ENCODE measurements around the gene NELL1.

Gene NELL1

GRCh38 chr11:20668844-20669819 is at the start of gene NELL1:
NELL1 (plus strand) TSS chr11:20669586.
- no peak for DNase-seq (ENCODE audit: low spot score)

DNA sequence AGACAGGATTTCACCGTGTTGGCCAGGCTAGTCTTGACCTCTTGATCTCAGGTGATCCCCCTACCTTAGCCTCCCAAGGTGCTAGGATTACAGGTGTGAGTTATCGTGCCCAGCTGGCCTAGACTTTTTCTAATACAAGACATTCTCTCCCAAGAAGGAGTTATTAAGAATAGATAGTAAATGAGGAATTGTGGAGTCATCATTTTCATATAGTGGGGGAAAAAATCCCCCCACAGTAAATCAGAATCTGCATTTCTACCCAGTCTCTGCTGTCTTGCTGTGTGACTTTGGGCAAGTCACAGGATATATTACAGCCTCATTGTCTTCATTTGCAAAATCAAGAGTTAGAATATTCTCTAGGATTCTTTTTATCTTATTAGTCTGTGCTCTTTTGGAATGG is 48.4 kb upstream of the NELL1 start:
- DNase-seq (ENCODE audit: low spot score): no peak

- no peak for DNase-seq (ENCODE audit: low spot score)
Observed at GRCh38 chr11:20621679-20622078, 47.7 kb upstream of the NELL1 start.

- no peak for DNase-seq (ENCODE audit: low spot score)
Observed at GRCh38 chr11:20623252-20623651, 46.1 kb upstream of the NELL1 start.

DNA sequence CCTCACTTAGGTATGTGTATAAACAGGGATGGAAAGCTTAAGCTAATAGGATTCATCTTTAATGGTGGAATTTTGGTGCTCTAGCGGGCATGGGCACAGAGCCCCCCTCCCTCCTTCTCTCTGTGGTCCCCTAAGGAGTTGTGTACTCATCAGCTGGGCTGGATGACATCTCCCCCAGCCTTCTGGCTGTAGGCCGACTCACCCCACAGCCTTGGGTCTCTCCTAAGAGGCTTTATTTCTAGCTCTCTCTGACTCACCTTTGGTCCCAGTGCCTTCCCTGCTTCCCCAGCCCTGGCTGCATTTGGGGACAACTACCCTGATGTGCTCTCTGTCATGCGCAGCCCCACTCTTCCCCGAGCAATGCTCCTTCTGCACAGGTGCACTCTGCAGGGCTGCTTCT is 43.1 kb upstream of the NELL1 start:
- DNase-seq (ENCODE audit: low spot score): no peak

DNA sequence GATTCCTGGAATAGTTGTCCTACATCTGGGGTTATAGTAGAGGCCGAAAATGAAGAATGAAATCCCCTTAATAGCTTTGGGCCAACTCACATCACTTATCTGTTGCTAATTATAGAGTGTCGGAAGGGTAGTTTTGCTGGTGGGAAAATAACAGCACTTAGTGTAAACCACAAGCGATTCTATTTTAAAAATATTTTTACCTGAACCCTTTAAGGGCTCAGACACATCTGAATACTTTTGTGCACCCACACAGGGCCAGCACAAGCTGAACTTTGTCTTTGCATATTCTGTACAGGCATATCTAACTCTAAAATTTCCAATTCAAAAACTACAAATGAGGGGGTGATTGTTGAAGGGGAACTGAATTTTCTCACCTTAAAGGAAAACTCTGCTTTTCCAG is 42.4 kb upstream of the NELL1 start:
- DNase-seq (ENCODE audit: low spot score): no peak

DNA sequence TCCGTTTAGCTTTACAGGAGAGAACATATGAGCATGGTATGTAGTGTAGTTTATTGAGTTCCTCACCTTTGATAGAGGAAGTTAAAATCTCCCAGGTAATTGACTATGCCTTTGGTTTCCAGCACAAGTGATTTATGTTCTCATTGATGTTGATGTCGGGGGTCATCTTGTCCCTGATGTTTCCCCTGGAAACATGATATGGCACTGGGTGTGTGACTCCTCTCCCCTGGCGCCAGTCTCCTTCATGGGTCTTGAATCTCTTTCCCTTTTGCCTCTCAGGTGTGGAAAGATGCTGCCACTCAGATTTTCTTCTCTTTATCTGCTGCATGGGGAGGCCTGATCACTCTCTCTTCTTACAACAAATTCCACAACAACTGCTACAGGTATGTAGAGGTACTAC is 41.7 kb upstream of the NELL1 start:
- no peak for DNase-seq (ENCODE audit: low spot score)

GRCh38 chr11:20631519-20632168 is 37.7 kb upstream of the NELL1 start:
- no peak for DNase-seq (ENCODE audit: low spot score)

GRCh38 chr11:20632169-20632532 is 37.2 kb upstream of the NELL1 start:
- no peak for DNase-seq (ENCODE audit: low spot score)

DNA sequence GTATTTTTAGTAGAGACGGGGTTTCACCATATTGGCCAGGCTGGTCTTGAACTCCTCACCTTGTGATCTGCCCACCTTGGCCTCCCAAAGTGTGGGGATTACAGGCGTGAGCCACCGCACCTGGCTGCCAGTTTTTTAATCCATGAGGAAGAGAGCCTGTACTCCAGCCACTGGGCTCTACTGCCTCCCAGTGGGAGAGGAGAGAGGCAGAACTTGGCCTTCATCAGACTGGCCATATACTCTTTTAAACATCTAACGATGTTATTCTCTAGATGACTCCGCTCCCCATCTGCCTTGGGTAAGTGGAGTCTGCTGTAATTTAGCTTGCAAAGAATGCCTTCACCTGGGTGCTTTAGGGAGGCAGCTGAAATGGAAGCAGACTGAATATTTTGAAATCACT is 35.3 kb upstream of the NELL1 start:
- DNase-seq (ENCODE audit: low spot score): no peak

DNA sequence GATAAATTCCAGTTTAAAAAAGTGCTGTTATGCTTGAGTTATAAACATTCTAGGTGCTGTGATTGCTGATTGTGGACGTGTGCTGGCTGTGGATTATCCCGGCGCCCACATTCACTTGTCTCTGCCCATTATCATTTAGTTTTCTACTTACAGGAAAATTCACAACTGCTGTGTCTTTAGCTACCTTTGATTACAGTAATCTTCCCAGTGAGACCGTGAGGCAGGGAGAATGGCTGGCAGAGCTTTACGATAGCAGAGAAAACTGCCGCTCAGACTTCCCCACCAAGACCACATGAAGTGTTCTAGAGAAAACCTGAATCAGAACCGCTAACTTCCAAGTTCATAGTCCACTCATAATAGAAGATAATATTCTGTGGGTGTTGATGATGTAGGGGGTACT is 34.6 kb upstream of the NELL1 start:
- DNase-seq (ENCODE audit: low spot score): no peak

DNA sequence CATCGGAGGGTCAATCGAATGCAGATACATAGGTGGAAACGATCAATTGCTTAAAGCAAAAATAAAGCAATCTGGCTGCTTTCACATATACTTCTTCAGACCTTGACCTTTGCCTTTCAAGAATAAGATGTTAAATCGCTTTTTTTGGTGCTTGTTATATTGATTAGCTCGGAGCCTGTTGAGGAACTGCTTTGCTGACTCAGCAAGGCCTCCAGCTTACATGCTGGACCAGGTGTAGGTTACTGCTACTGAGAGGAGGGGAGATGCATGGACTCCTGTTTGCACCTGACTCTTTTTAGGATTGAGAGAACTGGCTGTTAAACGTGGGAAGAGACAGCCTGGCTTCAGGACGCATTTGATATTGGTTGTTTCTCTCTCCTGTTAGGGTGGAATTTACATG is 31.3 kb upstream of the NELL1 start:
- no peak for DNase-seq (ENCODE audit: low spot score)

DNA sequence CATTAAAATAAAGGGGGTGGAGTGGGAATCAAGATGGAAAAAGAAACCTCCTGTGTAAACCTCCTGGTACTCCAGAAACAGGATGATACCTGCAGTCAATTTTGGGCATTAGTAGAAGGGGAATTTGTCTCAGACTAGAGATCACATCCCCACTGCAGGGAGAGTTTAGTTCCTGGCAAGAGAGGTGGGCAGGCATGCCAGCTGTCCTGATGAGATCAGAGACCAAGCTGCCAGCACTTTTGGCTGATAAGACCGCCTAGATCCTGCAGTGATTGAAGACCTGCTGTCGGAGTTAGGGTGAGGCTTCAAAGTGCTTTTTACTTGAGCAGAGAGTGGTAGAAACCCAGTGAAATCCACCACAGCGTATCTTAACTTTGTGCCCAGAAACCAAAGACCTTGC is 29.7 kb upstream of the NELL1 start:
- DNase-seq (ENCODE audit: low spot score): no peak

- DNase-seq (ENCODE audit: low spot score): no peak
Observed at GRCh38 chr11:20640401-20640800, 29.0 kb upstream of the NELL1 start.

DNA sequence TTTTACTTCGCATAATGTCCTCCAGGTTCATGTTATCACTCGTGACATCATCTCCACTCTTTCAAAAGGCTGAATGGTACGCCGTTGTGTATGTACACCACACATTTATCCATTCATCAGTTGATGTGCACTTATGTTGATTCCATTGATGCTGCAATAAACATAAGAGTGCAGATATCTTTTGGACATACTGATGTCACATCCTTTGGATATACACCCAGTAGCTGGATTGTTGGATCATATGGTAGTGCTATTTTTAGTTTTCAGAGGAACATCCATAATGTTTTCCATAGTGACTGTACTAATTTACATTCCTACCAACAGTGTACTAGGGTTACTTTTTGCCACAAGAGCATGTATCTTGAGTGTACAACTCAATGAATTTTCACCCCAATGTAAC is 25.0 kb upstream of the NELL1 start:
- DNase-seq (ENCODE audit: low spot score): no peak

GRCh38 chr11:20647976-20648565 is 21.3 kb upstream of the NELL1 start:
- DNase-seq (ENCODE audit: low spot score): peak; percentile 66

- no peak for DNase-seq (ENCODE audit: low spot score)
Observed at GRCh38 chr11:20652150-20652806, 17.1 kb upstream of the NELL1 start.

DNA sequence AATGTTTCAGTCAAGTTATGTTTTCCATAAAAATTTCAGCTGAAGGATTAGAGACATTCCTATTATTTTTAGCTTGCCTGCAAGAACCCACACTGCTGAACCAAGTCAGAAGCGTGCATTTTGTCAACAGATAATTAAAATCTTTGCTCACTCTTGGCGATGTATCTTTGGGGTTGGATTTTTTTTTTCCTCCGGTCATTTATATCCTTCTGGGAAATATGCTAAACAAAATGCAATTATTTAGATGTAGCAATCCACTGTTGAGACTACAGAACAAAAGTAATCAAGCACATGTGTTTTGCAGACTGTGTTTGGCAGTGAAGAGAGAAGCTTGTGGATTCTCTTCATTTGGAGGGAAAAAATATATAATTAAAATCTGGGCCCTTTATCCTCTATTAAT is 15.3 kb upstream of the NELL1 start:
- no peak for DNase-seq (ENCODE audit: low spot score)

DNA sequence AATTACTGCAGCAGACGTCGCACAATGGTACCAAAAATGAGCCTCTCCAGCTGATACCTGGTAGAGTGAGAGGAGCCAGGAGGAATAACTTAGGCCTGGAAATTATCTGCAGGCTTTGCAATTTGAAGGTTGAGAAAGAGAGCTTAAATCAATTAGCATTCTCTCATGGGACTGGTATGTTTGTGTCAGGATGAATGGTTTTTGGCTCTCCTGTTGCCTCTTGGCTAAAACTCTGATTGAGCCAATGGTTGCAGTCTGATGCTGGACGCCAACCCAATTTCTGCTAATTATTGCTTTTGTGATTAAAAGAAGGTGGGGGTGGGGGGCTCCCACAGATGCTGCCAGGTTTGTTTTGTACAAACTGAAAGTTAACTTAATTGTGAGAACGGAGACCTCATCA is 12.5 kb upstream of the NELL1 start:
- no peak for DNase-seq (ENCODE audit: low spot score)

- no peak for DNase-seq (ENCODE audit: low spot score)
Observed at GRCh38 chr11:20658135-20658534, 11.3 kb upstream of the NELL1 start.

- DNase-seq (ENCODE audit: low spot score): no peak
Observed at GRCh38 chr11:20661445-20661844, 7.9 kb upstream of the NELL1 start.

DNA sequence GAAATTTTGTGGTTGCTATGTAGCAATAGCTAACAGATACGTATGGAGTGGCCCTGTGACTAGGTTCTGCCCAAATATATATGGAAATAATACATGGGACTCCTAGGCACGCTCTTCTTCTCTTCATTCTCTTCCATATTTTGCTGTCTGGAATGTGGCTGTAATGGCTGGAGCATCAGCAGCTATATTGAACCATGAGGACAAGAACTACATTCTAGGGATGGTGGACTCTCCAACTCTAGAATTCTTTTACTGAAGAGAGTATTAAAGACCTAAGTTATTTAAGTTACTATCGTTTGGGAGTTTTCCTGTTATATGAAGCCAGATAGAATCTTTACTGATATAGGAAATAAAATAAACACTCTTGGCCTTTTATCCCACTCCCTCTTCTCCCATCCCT is 7.5 kb upstream of the NELL1 start:
- no peak for DNase-seq (ENCODE audit: low spot score)
